Measurements from ENCODE around the gene MRPL24. TPM values are rescaled to one million over a fixed set of nuclear protein-coding genes. Genes with fewer than 3 reads are reported as not detected.

The MRPL24 gene
- total and polyA plus RNA-seq, 2 of the 4 experiments (the other 2 are of a cell fraction) = 68.8 to 99.5 TPM

- TF ChIP-seq USF2 (IDR thresholded peaks at IDR 0.05; ENCODE audit: low read depth, low read length) = no peak
Observed at GRCh38 chr1:156747742-156748669, 7.1 kb upstream of the MRPL24 start (continued).

Data from IMR-90 (cell line).